HG03439 (cell line): Measurements from ENCODE around the gene SLC47A2.

Source experiments
- ATAC-seq: cut with Tn5 transposase; IDR thresholded peaks from one replicate; pipeline ENCODE4 v1.9.1; 2021; ENCODE audit warnings: mild to moderate bottlenecking, moderate library complexity; ENCODE audit not compliant: unreplicated experiment

The SLC47A2 gene

GRCh38 chr17:19647697-19648474, 68.5 kb downstream of the SLC47A2 start:
- ATAC-seq: no peak

GRCh38 chr17:19646788-19647696, 69.3 kb downstream of the SLC47A2 start:
- ATAC-seq: no peak

GRCh38 chr17:19645734-19646201, 70.6 kb downstream of the SLC47A2 start:
- ATAC-seq: no peak

GRCh38 chr17:19644493-19645210, 71.7 kb downstream of the SLC47A2 start:
- no peak for ATAC-seq

GRCh38 chr17:19642373-19642893, 74.0 kb downstream of the SLC47A2 start:
- ATAC-seq: no peak

- ATAC-seq: no peak
Measured at GRCh38 chr17:19641687-19642372, 74.6 kb downstream of the SLC47A2 start.

GRCh38 chr17:19631905-19632304, 84.5 kb downstream of the SLC47A2 start:
- ATAC-seq: no peak

GRCh38 chr17:19630661-19631060, 85.7 kb downstream of the SLC47A2 start:
- no peak for ATAC-seq

- no peak for ATAC-seq
Measured at GRCh38 chr17:19630035-19630434, 86.3 kb downstream of the SLC47A2 start.

- no peak for ATAC-seq
Measured at GRCh38 chr17:19629449-19629848, 86.9 kb downstream of the SLC47A2 start.
